Vagina (tissue), 2 donors: ENCODE results near the gene IL17RE.

Experiments
- POLR2A ChIP-seq, 2 donors: fragments of 450-650 bp; IDR thresholded peaks; one replicate each; pipeline ENCODE4 v1.6.1; 2017; ENCODE audit warnings: antibody characterized with exemption in 2 of 2, mild to moderate bottlenecking in 2 of 2, moderate library complexity in 2 of 2
- TF ChIP-seq, protein P1 (sequence below), 3 experiments: fragments of 450-650 bp in 2 of 3; fragments of 200-600 bp in 1 of 3; sonication (generic) in 1 of 3; IDR thresholded peaks; one replicate each; pipeline ENCODE4 v1.5.1; 2017 to 2019; ENCODE audit warnings: antibody characterized with exemption in 3 of 3, mild to moderate bottlenecking in 2 of 3, moderate library complexity in 2 of 3

DNA sequence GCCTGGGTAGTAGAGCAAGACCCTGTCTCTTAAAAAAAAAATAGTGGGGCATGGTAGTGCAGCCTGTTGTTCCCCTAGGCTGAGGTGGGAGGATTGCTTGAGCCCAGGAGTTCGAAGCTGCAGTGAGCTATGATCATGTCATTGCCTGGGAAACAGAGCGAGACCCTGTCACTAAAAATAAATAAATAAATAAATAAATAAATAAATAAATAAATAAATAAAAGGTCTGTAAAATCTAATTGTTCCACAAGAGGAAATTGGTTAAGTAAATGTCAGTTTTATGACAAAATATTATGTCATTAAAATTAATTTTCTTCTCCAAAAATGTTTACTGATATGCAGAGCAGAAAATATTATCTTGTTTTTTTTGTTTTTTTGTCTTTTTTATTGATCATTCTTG lies 36.3 kb downstream of the IL17RE start:
- TF ChIP-seq, protein P1, sequence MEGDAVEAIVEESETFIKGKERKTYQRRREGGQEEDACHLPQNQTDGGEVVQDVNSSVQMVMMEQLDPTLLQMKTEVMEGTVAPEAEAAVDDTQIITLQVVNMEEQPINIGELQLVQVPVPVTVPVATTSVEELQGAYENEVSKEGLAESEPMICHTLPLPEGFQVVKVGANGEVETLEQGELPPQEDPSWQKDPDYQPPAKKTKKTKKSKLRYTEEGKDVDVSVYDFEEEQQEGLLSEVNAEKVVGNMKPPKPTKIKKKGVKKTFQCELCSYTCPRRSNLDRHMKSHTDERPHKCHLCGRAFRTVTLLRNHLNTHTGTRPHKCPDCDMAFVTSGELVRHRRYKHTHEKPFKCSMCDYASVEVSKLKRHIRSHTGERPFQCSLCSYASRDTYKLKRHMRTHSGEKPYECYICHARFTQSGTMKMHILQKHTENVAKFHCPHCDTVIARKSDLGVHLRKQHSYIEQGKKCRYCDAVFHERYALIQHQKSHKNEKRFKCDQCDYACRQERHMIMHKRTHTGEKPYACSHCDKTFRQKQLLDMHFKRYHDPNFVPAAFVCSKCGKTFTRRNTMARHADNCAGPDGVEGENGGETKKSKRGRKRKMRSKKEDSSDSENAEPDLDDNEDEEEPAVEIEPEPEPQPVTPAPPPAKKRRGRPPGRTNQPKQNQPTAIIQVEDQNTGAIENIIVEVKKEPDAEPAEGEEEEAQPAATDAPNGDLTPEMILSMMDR (IDR thresholded peaks at IDR 0.05): no peak
- no peak for TF ChIP-seq POLR2A (IDR thresholded peaks at IDR 0.05)
